GM18873 (cell line): Measurements from ENCODE around the gene NPIPB8.
"Not testable (repeated sequence)": the region's sequence is repeated elsewhere in the genome, so short reads cannot be mapped to it uniquely, and the experiment has no call there.

Experiments
- ATAC-seq: cut with Tn5 transposase; IDR thresholded peaks from one replicate; pipeline ENCODE4 v1.9.1; 2021; ENCODE audit warnings: mild to moderate bottlenecking, moderate library complexity, moderate number of reproducible peaks; ENCODE audit not compliant: unreplicated experiment, low FRiP score

NPIPB8 gene

DNA sequence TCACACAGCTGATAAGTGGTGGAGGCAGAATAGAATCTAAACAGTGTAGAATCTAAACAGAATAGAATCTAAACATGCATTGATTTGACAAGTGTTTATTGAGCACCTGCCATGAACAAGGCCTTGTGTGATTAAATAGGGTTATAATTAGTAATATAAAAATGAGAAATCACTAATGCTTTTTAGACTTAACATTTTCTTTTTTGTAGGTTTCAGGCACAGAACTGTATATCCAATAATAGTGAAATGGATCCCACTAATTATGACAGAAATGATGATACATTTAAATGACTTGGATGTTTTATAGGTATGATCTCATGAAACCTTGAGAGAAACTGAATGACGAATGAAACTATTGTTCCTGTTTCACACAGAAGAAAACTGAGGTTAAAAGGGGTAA, at the start of gene NPIPB8:
NPIPB8 (plus strand) TSS at position 301 of the 400 bp plus-strand sequence. CDS start 296 bp downstream, outside the sequence.
- not testable (repeated sequence) for ATAC-seq

DNA sequence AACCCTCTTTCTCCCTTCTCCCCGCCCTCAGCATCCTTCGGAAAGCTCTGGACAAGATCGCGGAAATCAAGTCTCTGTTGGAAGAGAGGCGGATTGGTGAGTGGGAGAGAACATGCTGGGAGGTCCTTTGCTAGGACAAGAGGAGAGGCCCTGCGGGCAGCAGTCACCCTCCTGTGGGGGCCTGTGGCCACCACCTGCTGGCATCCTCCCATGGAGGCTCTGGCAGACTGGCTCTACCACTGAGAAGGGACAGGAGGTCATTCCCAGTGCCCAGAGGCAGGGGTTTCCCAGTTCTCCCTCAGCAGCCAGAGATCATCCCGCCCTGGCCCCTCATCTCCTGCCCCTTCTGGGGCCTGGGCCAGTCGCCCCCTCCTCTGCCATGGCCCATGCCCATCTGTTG, 48.8 kb upstream of the NPIPB8 start:
- ATAC-seq = no peak

GRCh38 chr16:28589930-28590329, 47.9 kb upstream of the NPIPB8 start:
- no peak for ATAC-seq

DNA sequence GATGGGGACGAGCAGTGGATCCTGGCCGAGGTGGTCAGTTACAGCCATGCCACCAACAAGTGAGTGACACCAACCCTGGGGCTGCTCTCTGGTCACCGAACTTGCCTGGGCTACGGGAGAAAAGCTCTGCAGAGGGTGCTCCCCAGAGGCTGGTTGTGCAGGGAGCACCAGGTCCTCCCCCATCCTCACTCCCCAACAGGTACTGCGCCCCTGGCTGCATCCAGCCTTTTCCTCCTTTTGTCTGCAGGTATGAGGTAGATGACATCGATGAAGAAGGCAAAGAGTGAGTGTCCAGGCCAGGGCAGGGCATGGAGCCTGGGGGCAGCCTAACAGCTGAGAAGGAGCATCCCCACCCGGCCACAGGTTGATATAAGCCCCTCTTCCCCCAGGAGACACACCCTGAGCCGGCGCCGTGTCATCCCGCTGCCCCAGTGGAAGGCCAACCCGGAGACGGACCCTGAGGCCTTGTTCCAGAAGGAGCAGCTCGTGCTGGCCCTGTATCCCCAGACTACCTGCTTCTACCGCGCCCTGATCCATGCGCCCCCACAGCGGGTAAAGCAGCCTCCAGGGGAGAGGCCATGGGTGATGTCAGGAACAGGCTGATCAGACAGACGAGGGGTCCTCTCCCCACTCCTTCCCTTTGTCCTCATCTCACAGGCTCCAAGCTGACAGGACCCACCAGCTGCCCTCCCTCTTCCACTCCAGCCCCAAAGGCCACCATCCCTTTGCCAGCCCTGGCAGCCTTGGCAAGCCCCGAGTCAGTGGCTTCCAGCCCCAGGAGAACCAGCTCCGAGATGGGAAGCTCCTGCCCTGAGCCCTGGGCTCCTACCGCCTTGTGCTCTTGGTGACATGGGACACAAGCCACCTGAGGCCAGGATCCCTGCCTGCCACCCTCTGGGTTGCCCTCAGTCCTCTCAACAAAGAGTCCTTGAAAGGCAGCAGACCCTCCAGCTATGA, 47.2 kb upstream of the NPIPB8 start:
- ATAC-seq = no peak

DNA sequence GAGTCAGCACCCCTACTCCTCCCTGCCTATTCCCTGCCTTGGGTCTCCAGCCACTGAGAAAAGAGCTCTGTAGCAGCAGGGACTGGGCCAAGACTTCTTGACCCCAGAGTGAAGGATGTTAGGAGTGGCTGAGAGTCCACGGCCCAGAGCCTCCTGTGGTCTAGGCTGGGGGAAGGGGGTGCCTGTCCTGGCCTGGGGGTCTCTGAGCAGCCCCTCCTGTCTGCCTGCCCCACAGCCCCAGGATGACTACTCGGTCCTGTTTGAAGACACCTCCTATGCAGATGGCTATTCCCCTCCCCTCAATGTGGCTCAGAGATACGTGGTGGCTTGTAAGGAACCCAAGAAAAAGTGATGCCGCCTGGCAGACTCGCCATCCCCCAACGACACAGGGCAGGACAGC, 46.5 kb upstream of the NPIPB8 start:
- no peak for ATAC-seq

GRCh38 chr16:28592511-28592910, 45.4 kb upstream of the NPIPB8 start:
- no peak for ATAC-seq

DNA sequence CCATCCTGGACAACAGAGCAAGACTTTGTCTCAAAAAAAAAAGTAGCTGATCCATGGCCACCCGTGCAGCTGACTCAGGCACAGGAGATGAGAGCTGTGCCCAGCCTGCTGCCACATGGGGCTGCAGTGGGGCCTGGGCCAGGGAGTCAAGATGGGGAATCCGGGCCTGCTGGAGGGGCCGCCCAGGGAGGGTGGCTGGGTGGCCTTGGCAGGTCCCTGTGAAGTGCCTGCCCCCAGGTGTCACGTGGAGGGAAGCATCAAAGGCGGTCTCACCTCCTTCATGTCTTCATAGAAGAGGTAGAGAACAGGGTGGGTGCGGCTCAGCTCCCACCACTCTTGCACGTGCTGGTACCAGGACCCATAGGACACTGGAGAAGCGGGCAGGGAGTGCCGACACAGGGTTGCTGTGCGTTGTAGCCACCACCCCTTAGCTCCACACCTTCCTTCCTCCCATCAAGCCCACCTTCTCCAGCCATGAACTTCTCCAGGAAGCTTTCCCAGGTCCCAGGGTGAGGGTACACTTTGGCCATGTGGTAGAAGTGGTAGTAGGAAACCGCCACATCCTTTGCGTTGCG, 44.8 kb upstream of the NPIPB8 start:
- ATAC-seq = no peak

- not testable (repeated sequence) for ATAC-seq
Measured at GRCh38 chr16:28595451-28595850, 42.4 kb upstream of the NPIPB8 start.

DNA sequence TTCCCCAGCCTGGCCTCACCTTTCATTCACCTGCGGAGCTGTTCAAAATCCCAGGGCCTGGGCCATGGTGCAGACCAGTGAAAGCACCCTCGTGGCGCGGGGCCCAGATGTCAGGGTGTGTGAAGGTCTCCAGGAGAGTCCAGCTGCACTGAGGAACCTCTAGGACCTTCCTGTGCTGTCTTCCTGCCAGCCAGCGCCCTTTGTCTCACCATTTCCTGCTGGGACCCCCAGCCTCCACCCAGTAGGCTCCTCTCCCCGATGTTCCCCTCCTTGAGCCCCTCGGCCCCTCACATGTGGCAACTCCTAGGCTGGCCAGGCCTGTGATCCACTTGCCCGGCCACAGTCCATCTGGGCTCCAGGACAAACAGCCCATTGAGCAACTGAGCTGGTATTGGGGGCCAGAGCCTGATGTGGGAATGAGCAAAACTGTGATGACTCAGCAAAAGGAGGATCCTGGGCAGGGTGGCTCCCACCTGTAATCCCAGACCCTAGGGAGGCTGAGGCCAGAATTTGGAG, 41.7 kb upstream of the NPIPB8 start:
- no peak for ATAC-seq

GRCh38 chr16:28596840-28597691, 40.8 kb upstream of the NPIPB8 start, which contains the start of gene SULT1A2:
Gene SULT1A2, minus strand, starts transcription at chr16:28597050. Its CDS starts 1,120 bp downstream, at chr16:28595930.
- ATAC-seq = no peak

GRCh38 chr16:28597692-28598261, 40.1 kb upstream of the NPIPB8 start:
- ATAC-seq = no peak

DNA sequence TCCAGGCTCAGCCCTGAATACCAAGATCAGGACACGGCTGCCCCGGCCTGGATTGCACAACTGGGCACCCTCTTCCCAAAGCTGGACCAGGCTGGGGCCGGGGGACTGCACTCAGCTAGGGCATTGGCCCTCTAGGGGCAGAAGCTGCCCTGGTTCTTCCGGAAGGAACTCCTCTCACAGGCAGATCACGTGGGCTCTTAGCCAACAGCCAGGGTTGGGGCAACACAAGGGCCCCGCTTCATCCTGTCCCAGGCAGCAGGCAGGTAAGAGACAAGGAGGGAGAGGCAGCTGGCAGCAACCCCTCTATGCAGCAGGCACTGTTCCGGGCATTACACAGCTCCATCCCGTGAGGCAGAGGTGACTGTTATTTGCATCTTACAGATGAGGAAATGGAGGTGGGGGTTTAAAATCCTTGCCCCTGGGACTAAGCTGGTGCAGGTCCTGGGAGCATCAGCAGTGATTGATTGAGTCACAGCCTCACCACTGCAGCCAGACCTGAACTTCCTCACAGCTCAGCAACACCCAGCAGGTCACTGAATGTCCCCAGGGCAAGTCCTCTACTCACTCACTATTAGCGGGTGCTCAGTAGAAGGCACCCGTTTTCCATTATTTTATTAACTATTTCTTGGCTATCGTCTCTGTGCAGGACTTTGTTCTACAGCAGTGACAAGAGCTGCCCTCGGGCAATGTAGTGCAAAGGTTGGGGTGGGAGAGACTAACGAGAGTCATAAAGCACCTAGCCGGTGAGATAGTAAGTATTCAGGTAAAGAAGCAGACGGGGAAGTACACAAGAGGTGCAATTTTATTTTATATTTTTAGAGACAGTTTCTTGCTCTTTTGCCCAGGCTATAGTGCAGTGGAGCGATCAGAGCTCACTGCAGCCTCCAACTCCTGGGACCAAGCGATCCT, 38.2 kb upstream of the NPIPB8 start:
- not testable (repeated sequence) for ATAC-seq

DNA sequence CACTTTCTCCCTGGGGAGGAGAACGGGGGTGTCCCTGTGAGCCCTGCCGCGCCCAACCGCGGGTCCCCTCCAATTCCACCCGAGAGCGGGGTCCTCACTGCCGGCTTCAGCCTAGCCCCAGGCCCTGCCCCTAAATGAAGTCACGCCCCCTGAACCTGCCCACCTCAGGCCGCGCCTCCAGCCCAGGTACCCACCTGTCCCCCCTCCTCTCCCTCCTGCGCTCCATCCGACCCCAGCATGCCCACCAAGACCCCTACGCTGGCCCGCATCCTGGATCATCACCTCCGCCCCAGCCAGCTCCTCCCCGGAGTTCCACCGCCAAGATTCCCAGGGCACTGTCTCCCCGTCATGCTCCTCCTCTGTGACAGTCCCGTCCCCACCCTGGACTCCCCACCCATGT, 36.9 kb upstream of the NPIPB8 start:
- not testable (repeated sequence) for ATAC-seq

DNA sequence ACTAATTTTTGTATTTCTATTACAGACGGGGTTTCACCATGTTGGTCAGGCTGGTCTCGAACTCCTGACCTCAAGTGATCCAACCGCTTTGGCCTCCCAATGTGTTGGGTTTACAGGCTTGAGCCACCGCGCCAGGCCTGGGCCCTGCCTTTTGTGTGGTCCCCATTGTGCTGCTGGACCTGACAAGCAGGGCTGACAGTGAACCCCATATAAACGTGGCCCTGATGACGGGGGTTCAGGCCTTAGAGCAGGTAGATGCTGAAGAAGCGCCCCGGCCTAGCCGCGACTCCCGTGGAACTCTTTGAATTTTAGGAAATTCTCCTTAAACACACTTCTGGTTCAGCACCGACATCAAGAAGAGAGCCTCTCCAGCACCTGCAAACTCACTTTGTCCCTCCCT, 36.3 kb upstream of the NPIPB8 start:
- not testable (repeated sequence) for ATAC-seq

DNA sequence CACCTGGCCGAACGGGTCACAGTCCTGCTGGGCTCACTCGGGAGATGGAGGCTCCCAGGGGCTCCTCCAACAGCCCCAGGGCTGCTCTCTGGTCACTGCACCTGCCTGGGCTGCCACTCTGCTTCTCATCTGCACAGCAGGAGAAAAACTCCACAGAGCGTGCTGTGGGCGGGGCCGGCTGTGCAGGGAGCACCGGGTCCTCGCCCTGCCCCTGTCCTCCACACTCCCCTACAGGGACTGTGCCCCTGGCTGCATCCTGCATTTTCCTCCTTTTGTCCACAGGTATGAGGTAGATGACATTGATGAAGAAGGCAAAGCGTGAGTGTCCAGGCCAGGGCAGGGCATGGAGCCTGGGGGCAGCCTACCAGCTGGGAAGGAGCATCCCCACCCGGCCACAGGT, 35.8 kb upstream of the NPIPB8 start:
- not testable (repeated sequence) for ATAC-seq

DNA sequence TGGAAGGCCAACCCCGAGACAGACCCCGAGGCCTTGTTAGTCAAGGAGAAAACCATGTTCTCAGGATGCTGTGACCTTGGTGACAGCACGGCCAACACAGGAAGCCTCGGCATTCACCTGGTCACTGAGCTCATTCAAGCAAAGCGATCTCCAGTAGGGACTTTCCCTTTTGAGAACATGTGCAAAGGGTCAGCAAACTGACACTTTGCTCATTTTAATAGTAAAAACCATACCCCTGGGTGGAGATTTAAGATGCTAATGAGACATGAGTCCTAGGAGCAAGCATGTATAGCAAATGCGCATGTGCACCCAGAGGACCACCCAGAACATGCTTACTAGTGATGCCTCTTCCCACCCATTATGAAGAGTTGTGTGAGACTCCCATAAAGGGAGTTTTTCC, 35.3 kb upstream of the NPIPB8 start:
- ATAC-seq = no peak

DNA sequence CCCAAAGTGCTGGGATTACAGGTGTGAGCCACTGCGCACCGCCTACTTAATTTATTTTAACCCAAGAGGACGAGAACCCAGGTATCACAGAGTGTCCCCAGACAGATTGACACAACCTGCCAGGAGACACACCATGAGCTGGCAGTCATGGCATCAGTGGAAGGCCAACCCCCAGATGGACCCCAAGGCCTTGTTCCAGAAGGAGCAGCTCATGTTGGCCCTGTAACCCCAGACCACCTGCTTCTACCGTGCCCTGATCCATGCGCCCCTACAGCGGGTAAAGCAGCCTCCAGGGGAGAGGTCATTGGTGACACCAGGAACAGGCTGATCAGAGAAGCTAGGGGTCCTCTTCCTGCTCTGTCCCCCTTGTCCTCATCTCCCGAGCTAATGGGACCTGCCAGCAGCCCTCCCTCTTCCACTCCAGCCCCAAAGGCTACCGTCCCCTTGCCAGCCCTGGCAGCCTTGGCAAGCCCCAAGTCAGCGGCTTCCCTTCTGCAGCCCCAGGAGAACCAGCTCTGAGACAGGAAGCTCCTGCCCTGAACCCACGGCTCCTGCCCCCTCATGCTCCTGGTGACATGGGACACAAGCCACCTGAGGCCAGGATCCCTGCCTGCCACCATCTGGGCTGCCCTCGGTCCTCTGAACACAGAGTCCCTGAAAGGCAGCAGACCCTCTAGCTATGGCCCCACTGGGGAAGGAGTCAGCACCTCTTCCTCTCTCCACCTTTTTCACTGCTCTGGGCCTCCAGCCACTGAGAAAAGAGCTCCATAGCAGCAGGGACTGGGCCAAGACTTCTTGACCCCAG, 34.3 kb upstream of the NPIPB8 start:
- ATAC-seq = no peak

- ATAC-seq = no peak
Measured at GRCh38 chr16:28604186-28604565, 33.7 kb upstream of the NPIPB8 start.
